Measurements from ENCODE around the gene WDR49. TPM values are rescaled to one million over a fixed set of nuclear protein-coding genes. Genes with fewer than 3 reads are reported as not detected.

The WDR49 gene
- total and polyA plus RNA-seq, 2 donors (not counting 1 experiment from before 2014, with no cell fraction given): 0.88 to 1.4 TPM

GRCh38 chr3:167568634-167569033 is 85.1 kb downstream of the WDR49 start:
- no CpG with 5 or more reads among the region's 2 CpGs for WGBS (ENCODE audit: insufficient coverage)
- no peak overlapping the region for H3K4me3 ChIP-seq (ENCODE audit: control extremely low read depth in 1 of 5, extremely low read depth in 1 of 5, insufficient read depth in 1 of 5, low read depth in 2 of 5, low read length in 4 of 5)
- Mint-ChIP-seq H3K4me1 (no peaks in the 10 kb centered on the region), H3K27me3 (no peaks in the 10 kb centered on the region), H3K4me3 (no peak overlapping the region), H3K27ac (no peak overlapping the region), H3K9me3 (ENCODE audit: insufficient read depth) (no peaks in the 10 kb centered on the region)
- no peak overlapping the region for H3K4me2 ChIP-seq (replicated peaks; ENCODE audit: low read depth, low read length, poor library complexity, severe bottlenecking)
- H3K9ac ChIP-seq (ENCODE audit: low read length): no peak overlapping the region
- H3K79me2 ChIP-seq (ENCODE audit: control insufficient read depth, insufficient read depth, low read length): no peaks in the 10 kb centered on the region
- H3K27me3 ChIP-seq (replicated peaks in 1 of 4; ENCODE audit: control extremely low read depth in 1 of 4, control insufficient read depth in 3 of 4, insufficient read depth in 4 of 4, low read length in 3 of 4): no peaks in the 10 kb centered on the region
- ChIA-PET POLR2A (no interaction called here), CTCF (no interaction called here)
- H2AFZ ChIP-seq (ENCODE audit: insufficient read depth, low read depth, low read length, poor library complexity, severe bottlenecking): no peak overlapping the region
- H3K27ac ChIP-seq (ENCODE audit: low read length in 2 of 2): no peak overlapping the region
- H3K36me3 ChIP-seq (replicated peaks in 1 of 2; ENCODE audit: control extremely low read depth in 1 of 2, control insufficient read depth in 1 of 2, extremely low read depth in 1 of 2, insufficient read depth in 2 of 2, low read length in 1 of 2): no peaks in the 10 kb centered on the region
- H3K9me3 ChIP-seq (ENCODE audit: control extremely low read depth in 1 of 3, control insufficient read depth in 2 of 3, insufficient read depth in 1 of 3, low read length in 2 of 3): no peaks in the 10 kb centered on the region
- no peaks in the 10 kb centered on the region for H4K20me1 ChIP-seq (ENCODE audit: control insufficient read depth, insufficient read depth, low read length, poor library complexity, severe bottlenecking)
- intact Hi-C loops (cut with micrococcal nuclease): no loop called here
- no peak for ATAC-seq (ENCODE audit: low read depth)
- no peak for TF ChIP-seq CTCF (IDR thresholded peaks at IDR 0.05)
- TF ChIP-seq EZH2 (IDR thresholded peaks at IDR 0.05; ENCODE audit: borderline replicate concordance, insufficient read depth, low read depth, low read length, poor library complexity, severe bottlenecking): no peak
- no peaks in the 10 kb centered on the region for H3K4me1 ChIP-seq (ENCODE audit: control insufficient read depth in 2 of 2, insufficient read depth in 2 of 2, low read length in 2 of 2)
- no peak for DNase-seq

DNA sequence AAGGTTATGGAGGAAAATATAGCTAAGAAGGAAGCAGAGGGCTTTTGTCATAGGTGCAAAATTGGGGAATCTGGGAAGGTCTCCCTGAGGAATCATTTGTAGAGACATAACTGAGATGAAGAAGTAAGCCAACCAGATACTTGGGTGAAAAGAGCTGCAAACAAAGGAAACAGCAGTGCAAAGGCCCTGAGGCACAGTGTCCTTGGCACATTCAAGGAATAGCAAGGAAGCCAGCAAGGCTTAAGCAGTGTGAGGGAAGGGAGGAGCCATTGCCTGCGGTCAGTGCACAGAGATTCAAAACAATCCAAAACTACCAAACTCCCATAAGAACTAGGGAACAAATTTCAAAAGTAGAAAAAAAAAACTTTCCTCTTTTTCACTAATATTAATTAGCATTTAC is 88.3 kb downstream of the WDR49 start:
- Histone ChIP-seq H4K20me1 (ENCODE audit: control insufficient read depth, insufficient read depth, low read length, poor library complexity, severe bottlenecking) (no peaks in the 10 kb centered on the region), H3K4me3 (ENCODE audit: control extremely low read depth in 1 of 5, extremely low read depth in 1 of 5, insufficient read depth in 1 of 5, low read depth in 2 of 5, low read length in 4 of 5) (no peak overlapping the region), H3K9me3 (ENCODE audit: control extremely low read depth in 1 of 3, control insufficient read depth in 2 of 3, insufficient read depth in 1 of 3, low read length in 2 of 3) (no peaks in the 10 kb centered on the region), H3K27me3 (replicated peaks in 1 of 4; ENCODE audit: control extremely low read depth in 1 of 4, control insufficient read depth in 3 of 4, insufficient read depth in 4 of 4, low read length in 3 of 4) (no peaks in the 10 kb centered on the region), H3K9ac (ENCODE audit: low read length) (no peak overlapping the region), H3K4me1 (ENCODE audit: control insufficient read depth in 2 of 2, insufficient read depth in 2 of 2, low read length in 2 of 2) (no peaks in the 10 kb centered on the region), H2AFZ (ENCODE audit: insufficient read depth, low read depth, low read length, poor library complexity, severe bottlenecking) (no peak overlapping the region), H3K79me2 (ENCODE audit: control insufficient read depth, insufficient read depth, low read length) (no peaks in the 10 kb centered on the region), H3K4me2 (replicated peaks; ENCODE audit: low read depth, low read length, poor library complexity, severe bottlenecking) (no peak overlapping the region), H3K36me3 (replicated peaks in 1 of 2; ENCODE audit: control extremely low read depth in 1 of 2, control insufficient read depth in 1 of 2, extremely low read depth in 1 of 2, insufficient read depth in 2 of 2, low read length in 1 of 2) (no peaks in the 10 kb centered on the region), H3K27ac (ENCODE audit: low read length in 2 of 2) (no peak overlapping the region)
- Mint-ChIP-seq H3K27me3 (no peaks in the 10 kb centered on the region), H3K4me1 (no peaks in the 10 kb centered on the region), H3K4me3 (no peak overlapping the region), H3K9me3 (ENCODE audit: insufficient read depth) (no peaks in the 10 kb centered on the region), H3K27ac (no peak overlapping the region)
- ChIA-PET POLR2A (no interaction called here), CTCF (no interaction called here)
- no CpG with 5 or more reads among the region's 1 CpG for WGBS (ENCODE audit: insufficient coverage)
- no peak for ATAC-seq (ENCODE audit: low read depth)
- no peak for DNase-seq
- TF ChIP-seq CTCF (IDR thresholded peaks at IDR 0.05): no peak
- no peak for TF ChIP-seq EZH2 (IDR thresholded peaks at IDR 0.05; ENCODE audit: borderline replicate concordance, insufficient read depth, low read depth, low read length, poor library complexity, severe bottlenecking)
- intact Hi-C loops (cut with micrococcal nuclease): no loop called here

Measured in B cell (primary cell).